Glomerular visceral epithelial cell (primary cell): Measurements from ENCODE around the gene KAZN.

ENCODE experiments used
- DNase-seq: peaks from one replicate; pipeline ENCODE4 v3.0.0-alpha.2; 2016; ENCODE audit errors: extremely low spot score

Gene KAZN

DNA sequence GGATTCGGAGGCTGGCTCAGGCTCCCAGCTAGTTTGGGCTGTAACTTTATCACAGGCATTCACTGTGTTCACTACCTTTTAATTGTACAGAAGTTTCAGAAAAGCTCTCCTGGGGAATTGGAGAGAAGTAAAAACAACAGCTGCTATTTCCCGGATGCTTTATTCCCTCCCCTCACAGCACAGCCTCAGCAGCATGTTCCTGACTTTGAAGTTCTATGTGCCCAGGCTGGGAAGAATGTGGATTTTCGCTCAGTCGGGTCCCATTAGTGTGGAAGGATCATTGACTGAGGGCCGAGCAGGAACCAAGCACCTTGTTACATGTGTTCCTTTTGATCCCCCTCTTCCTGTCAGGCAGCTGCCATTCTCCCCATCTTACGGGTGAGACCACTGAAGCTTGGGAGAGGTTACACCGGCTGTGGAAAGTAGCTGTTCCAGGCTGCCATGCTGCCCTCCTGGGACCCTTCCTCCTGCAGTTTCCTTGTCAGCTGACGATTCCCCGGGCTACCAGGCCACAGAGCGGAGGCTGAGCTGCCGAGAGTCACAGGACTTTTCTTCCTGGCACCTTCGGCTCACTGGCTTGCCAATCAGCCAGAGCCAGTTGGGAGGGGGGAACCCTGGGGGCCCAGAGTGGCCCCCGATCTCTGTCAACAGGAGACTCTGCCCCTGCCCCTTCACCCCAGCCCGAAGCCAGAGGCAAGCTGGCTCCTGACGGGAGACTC, 331.9 kb downstream of the KAZN start:
- no peak for DNase-seq

DNA sequence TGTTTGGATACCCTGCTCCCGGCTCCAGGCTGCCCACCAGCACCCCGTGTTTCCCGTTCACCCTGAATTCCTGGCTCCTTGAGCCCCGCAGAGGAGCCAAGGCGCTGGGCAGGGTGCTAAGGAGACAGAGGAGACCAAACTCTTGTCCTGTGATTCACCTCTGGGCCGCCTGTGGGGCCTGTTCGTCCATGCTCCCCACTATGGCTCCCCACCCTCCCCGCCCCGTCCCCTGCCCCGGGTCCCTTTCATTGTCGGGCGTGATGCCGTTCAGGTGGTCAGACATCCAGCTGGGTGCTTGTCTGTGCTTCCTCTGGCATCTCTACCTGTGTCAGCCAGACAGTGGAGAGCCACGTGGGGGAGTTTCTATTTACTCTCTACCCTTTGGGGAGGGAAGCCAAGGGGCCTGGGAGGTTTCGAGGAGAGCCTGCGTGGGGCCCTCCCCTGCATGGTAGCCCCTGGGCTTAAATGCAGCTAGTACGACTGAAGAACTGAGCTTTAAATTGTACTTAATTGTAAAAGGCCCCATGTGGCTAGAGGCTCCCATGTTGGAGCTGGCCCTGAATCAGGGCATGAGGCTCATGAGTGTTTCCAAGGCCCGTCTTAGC, 333.7 kb downstream of the KAZN start:
- DNase-seq: no peak

DNA sequence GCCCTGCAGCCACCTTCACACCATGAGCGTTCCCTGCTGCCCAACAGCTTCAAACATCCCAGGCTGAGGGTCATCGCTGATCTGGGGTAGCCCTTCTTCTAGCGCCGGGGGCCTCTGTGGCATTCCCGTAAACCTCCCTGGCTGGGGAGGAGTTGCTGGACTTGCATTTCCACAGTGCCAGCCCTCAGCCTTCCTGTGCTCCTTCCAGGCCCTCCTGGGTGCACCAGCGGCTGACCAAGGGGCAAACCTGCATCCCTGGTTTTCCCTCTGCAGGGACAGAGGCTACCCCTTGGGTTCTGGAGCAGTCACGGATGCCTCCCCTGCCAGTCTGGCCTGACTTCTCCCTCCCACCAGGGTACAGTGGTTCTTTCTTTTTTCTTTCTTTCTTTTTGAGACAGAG, 336.4 kb downstream of the KAZN start:
- DNase-seq: no peak

DNA sequence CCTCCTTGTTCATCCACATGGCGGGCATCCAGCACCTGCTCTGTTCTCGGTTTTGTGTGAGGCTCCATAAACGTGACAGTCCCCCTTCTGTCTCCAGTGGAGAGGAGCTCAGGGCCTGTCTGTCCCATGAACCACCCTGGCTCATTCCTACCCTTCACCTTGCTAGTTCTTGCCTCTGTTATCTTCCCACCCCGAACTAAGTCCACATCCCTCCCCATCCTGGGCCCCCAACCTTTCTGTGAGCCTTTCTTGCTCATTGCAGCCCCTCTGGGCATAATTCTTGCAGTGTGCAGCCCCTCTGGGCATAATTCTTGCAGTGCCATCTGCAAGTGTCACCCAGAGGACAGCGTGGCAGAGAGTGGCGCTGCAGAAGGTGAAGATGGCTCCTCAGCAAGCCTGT, 338.3 kb downstream of the KAZN start:
- no peak for DNase-seq

DNA sequence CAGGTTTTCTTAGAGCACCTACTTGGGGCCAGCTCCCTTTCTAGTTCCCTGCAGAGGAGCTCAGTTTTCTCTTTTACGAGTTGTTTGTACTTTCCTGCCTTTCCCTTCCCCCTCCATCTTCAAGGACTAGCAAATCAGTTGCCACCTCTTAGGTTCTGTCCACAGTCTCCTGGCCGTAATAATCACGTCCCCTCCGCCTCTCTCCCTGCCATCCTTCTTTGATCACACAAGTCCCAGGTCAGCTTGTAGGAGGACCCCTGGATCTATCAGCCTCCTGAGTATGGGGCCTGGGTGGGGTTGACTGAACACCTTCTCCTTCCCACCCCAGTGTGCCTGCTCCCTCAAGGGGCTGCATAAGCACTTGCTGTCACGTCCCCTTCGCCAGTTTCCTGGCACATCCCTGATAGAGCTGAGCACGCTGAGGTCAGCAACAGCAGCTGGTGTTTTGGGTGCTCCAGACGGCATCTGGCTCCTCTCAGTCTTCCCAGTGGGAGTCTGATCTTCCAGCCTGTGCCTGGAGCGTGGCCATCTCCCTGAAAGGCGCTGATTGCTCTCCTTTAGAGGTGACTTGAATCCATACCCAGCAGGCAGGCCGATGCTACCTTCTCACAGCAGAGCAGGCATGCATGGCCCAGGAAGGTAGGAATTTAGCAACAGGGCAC, 338.9 kb downstream of the KAZN start:
- no peak for DNase-seq

DNA sequence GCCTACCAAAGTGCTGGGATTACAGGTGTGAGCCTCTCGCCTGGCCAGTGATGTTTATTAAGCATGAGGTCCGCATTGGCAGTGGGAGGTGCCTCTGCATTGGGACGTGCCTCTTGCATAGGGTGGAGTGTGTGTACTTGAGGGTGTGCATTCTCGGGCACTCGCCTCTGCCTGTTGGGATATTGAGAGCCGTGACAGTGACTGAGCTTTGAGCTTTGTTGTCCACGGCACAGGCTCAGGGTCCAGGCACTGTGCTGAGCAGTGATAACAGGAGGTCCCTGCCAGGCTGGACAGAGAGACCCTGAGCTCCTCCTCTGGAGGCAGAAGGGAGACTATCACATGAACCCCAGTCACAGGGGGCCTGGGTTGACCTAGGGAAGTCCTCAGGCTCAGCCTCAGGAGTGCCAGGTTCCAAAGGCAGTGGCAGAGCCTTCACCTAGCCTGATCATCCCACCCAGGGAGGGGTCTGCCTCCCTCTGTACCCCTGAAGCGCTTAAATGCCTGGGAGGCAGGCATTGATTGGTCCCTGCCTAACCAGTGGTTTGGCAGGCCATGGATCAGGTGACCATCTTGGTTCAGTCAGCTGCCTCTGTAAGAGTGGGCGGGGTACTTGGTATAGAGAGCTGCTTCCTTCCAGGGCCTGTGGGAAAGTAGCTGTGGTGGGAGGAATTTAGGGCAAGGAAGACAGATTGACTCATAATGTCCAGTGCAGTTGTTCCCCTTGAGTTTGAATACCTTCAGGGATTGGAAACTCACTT, 341.2 kb downstream of the KAZN start:
- DNase-seq: peak; percentile 57

DNA sequence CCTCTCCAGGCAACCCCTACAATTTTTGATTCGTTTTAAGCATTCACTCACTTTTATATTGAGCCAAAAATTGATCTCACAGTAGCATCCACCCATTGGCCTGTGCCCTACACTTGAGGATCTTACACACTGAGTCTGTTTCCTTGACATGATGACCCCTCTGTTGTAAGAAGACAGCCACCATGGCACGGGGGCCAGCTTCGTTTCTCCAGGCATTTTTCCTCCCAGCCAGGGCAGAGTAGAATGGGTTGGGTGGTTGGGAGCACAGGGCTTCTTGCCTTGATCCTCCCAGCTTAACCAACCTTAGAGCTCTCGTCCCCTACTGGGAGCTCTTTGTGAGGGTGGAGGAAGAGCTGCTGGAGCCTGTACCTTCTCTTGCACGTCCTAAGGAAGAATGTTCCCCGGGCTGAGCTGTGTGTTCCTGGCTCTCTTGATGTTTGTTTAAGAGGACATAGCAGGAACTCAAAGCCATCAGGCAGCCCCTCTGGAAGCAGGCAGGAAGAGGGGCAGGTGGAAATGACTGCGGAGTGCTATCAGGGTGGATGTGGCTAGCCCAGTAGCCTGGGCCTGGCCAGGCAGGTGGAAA, 341.9 kb downstream of the KAZN start:
- no peak for DNase-seq

DNA sequence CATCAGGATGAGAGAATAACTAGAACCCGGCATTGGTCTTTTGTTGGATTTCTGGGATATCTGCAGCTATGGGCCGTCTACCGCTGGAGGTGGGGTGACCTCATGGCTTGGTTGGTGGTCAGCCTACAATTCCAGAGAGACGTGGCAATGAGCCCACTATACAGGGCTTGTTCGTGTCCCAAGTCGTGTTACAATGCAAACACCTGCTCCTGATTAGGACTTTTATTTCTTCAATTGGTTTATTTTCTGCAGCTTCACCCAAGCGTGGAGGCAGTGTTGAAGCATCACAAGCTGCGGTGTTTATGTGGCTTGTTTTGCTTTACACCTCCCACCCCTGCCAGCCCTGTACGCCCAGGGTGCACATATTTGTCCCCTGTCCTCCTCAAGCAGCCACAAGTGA, 343.4 kb downstream of the KAZN start:
- no peak for DNase-seq

DNA sequence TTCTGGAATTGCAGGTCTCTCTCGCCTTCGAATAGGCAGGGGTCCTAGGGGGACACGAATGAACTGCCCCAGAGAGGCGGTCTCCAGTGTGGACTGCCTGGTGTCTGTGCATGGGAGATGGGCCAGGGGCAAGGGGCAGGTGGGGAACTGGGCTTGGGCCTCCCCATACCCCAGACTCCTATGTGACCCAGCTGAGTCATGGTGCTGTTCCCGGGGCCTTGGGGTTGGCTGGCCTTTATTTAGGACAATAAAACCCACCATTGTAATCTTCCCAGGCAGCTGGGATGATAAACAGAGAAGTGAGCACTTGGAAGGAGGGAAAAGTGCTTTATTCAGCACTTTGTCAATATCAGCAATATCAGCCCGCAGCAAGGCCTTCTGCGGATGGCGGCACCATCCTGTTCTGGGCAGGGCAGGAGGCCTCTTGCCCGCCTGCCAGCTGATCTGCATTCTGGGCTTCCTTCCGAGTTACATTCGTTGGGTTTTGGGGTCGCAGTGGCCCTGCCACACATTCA, 346.0 kb downstream of the KAZN start:
- no peak for DNase-seq

DNA sequence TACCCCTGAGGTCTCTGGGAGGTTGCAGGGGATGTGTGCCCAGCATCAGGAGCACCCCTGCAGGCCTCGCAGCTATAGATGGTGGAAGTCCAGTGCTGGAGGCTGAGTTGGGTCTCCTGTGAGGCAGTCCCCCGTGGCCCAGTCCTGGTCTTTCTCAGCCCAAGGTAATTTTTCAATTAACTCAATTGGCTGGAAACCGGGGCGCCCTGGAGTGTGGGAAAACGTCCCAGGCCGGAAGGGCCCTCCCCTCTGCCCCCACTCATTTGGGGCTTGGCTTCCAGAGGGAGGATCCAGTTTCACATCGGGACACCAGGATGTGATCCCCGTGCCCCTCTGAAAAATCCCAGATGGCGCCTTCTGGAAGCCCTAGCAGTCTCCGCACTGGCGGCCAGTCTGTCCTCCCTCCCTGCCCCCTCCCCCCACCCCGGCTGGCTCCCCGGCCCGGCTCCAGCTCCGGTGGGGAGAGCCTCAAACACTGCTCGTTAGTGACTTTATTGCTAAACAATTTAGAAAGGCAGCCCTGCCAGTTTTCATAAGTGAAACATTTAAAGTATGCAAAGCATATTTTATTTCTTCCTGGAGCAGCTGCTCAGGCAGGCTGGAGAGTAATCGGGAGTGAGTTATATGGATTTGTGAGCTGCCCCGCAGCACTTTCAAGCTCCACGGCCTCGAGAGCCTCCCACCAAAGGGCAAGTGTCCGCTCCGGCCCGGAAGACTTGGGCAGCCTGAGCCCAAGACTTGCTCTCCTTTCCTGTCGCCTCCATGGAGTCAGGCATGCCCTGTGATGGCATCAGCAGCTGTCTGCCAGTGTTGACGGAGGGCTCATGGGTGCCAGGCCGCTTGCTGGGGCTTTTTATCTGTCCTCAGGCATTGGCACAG, 346.9 kb downstream of the KAZN start:
- peak; percentile 59 for DNase-seq

DNA sequence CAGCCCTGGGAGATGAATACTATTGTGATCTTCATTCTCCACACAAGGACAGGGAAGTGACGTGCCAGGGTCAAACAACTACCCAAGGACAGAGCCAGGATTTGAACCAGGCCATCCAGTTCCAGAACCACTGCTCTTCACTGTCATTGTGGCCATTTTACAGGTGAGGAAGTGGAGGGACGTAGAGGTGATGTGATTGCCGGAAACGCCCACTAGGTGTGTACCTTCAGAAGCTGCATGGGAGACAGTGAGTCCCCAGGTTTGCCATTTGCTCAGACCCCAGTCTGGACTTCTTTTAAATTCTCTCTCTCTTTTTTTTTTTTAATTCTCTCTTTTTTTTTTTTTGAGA, 347.5 kb downstream of the KAZN start:
- DNase-seq: no peak

DNA sequence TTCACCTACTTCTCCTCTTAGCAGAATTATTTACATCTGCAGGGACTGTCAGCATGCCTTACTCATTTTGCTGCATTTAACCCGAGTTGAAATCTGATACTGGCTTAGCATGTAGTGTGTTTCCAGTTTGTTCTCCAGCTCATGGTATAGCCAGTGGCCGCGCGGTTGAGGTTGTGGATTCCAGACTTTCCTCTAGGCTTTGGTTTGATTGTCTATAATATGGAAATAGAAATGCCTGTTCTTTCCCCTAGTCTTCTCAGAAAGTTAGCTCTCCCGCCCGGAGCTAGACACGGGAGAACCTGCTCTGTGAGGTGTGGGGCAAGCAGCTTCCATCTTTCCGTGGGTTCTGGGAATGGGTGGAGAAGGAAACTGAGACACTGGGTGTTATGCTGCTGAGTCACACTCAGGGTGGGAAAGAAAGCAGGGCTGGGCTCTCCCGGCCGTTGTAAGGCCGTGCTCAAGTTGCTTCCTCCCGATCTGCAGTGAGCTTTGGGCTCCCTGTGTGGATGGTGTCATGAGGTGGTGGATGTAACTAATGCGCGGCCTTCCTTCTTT, 348.3 kb downstream of the KAZN start:
- peak; percentile 59 for DNase-seq

DNA sequence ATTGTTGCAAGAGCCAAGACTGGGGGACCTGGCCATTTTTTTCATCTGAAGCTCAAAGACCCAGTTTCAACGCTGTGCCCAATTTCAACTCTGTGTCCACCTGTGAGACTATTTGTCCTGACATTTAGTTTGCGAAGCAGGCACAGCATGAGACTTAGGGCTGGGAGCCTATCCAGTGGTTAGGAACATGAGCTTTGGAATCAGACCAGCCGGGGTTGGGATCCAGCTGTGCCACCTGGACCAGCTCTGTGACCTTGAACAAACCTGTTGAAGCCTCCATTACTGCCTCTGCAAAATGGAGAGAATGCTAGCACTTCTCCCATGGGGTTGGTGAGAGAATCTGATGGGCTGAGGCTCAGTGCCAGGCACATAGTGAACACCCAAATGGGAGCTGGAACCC, 348.9 kb downstream of the KAZN start:
- no peak for DNase-seq

DNA sequence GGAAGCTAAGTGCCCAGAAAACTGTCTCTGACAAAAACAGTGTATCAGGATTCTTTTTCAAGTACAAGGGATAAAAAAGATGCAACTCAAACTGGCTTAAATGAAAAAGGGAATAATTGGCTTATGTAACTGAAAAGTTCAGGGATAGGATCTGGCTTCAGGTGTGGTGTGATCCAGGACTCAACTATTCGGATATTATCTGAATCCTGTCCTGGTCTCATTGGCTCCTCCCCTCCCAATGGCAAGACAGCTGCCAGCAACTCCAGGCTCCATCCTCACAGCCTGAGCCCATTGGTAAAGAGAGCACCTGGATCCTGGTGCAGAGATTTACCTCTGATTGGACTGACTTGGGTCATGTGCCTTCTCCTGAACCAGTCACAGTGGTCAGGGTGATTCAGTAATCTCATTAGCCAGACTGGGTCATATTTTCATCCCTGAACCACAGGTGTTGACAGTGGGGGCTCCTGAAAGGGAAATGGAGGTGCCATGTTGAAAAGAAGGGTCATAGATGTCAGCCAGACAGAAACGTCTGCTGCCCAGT, 349.7 kb downstream of the KAZN start:
- no peak for DNase-seq

DNA sequence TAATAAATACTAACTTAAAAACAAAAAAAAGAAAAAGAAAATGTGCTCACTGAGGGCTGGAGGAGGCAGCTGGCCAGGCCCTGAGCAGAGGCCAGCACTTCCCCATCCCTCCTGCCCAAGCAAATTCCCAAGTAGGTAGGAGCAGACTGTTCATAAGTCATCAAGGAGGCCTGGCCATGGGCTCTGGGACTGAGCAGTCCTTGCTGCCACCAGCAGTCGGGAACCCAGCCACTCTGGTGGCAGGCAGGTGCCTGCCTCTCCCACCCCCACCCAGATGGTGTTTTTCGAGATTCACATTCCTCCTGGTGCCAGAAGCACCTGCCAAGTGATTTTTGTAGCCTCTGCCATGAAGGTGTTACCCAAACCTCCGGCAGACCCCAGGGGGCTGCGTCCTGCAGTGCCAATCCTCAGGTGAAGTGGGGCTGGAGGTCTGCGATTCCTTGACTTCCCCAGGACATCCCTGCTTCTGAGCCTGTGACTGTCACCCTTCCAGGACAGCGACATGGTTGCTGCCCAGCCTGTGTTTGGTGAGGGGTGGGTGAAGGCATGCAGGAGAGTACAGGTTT, 350.9 kb downstream of the KAZN start:
- no peak for DNase-seq

DNA sequence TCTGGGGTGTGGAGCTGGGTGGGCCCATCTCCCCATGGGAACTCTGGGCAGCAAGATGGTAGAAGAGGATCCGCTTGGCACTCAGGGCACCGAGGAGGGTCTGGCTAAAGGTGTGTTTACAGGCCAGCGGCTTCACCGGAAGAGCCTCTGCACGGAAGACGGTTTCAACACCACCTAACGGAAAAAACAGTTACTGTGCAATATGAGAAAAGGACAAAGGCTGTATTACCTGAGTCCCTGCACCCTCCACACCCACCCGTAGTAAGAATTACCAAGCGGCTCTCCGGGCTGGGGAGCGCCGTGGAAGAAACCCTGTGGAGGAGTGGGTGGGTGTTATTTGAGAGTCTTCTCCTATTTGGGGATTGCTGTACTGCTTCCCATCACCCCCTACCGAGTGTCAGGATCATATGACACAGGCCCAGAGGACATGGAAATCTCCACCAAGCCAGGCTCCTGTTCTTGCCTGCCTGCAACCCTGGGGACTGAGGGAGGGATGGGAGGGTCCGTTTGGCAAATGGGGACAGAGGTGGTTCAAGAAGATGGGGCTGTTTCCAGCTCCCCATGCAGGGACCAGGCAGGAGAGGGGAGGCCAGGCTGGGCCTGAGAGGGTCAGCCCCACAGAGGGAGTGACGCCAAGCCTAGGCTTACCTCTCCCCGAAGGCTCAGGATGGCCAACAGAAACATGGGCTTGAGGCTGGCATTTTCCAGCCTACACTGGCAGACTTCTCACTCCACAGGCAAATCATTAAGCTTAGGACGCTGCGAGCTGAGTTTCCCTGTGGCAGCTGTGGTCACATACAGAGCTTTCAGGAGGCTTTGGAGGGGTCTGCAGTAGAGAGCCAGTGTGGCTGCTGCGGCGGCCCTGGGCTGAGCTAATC, 351.6 kb downstream of the KAZN start:
- peak; percentile 70 for DNase-seq

DNA sequence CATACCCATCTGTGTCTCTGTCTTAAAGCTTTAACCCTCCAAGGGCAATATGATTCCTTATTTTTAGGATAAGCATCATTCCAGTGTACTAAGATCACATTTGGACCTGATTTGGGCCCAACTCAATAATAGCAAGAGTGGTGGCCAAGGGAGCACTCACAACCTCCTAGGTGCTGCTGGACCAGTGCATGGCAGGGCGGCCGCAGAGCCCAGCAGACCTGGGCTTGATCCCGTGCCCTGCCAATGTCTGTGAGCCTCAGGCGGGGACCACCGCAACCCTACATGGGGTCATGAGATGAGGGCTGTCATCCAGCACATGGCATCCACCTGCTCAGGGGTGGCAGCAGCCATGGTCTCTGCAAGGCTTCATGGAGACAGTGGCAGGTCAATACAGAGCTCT, 353.3 kb downstream of the KAZN start:
- DNase-seq: no peak

DNA sequence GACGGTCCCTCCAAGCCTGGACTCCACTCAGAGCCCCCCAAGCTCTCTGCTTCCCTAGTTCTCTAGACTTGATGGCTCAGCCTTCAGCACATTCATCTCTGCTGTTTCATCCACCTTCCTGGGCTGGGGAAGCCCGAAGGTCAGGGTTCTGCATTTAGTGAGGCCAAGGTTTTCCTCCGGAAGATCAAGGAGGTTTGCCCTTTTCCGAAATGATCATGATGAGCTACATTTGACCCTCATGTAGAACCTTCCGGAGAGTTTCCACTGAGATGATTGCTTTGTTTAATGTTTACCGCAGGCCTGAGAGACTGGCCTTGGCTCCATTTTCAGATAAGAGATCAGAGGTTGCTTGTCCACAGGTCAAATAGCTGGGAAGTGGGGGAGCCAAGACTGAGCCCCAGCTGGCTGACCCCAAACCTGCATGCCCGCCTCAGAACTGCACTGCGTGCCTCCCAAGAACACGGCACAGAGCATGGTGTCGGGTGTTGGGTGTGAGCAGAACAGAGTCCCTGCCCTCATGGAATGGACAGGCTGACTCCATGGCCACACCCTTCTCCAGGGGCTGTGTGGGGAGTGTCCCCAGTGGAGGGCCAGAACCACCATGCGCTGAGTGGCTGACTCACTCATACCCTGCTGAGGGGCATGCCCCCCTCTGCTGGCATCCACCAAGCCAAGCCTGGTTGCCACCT, 354.3 kb downstream of the KAZN start:
- DNase-seq: no peak

DNA sequence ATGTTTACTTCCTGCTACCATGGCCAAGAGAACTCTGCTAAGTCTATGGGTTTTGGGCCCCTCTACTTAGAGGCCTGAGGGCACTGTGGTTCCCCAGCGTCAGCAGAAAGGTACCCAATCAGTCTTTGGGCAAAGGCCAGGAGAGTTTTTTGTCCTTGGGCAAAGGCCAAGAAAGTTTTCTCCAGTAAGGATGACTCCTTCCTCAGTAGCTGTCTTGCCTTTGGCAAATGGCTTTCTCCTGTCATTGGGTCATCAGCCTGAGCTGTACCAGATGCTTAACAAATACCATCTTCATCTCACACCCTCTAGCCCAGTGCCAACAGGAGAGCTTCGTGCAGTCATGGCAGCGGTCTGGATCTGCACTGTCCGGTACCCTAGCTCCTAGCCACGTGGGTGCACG, 355.7 kb downstream of the KAZN start:
- no peak for DNase-seq
